Nephron progenitor cell (in vitro differentiated cells): ENCODE results near the gene CRYGS.

Experiments used
- DNase-seq: peaks from one replicate; pipeline ENCODE4 v3.0.0; 2021
- H3K27ac Mint-ChIP-seq: 2 replicates; pipeline ENCODE4 v1.8.0; 2021; ENCODE audit warnings: mild to moderate bottlenecking, moderate library complexity, mixed read lengths
- H3K27me3 Mint-ChIP-seq: 2 replicates; pipeline ENCODE4 v1.8.0; 2021; ENCODE audit warnings: mild to moderate bottlenecking, low read depth, mixed read lengths; ENCODE audit not compliant: poor library complexity
- H3K36me3 Mint-ChIP-seq: 2 replicates; pipeline ENCODE4 v1.8.0; 2021; ENCODE audit warnings: low read depth, mixed read lengths
- H3K4me1 Mint-ChIP-seq: 2 replicates; pipeline ENCODE4 v1.8.0; 2021; ENCODE audit warnings: mixed read lengths
- H3K4me3 Mint-ChIP-seq: 2 replicates; pipeline ENCODE4 v1.8.0; 2021; ENCODE audit warnings: mild to moderate bottlenecking, moderate library complexity, mixed read lengths
- H3K9me3 Mint-ChIP-seq: 2 replicates; pipeline ENCODE4 v1.8.0; 2021; ENCODE audit warnings: mild to moderate bottlenecking, moderate library complexity, mixed read lengths
- TF ChIP-seq, protein P1 (sequence below): fragments of 200-600 bp; sonication (generic); IDR thresholded peaks from 2 replicates; pipeline ENCODE4 v1.5.0; 2021; ENCODE audit warnings: antibody characterized with exemption

Gene CRYGS

DNA sequence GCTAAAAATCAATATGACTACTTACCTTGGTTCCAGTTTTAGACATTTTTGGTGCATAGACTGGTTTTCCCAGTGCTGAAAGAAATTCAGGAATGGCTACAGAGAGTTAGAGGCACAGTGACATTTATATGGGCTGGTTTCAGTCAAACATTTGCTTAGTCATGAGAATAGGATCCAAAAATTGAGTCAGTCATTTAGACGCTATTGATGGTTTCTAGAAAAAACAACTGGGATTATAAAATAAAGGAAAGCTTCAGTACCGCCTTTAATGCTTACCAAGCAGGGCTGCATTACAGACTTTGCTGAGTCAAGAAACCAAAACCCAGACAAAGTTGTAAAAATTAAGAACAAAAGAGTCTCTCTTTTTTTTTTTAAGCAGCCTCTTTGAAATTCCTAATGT lies at the start of gene CRYGS:
Gene CRYGS (minus strand): TSS at position 100 of the 400 bp plus-strand sequence. CDS start 54 bp downstream, at position 46.
- DNase-seq, result no peak
- TF ChIP-seq, protein P1, sequence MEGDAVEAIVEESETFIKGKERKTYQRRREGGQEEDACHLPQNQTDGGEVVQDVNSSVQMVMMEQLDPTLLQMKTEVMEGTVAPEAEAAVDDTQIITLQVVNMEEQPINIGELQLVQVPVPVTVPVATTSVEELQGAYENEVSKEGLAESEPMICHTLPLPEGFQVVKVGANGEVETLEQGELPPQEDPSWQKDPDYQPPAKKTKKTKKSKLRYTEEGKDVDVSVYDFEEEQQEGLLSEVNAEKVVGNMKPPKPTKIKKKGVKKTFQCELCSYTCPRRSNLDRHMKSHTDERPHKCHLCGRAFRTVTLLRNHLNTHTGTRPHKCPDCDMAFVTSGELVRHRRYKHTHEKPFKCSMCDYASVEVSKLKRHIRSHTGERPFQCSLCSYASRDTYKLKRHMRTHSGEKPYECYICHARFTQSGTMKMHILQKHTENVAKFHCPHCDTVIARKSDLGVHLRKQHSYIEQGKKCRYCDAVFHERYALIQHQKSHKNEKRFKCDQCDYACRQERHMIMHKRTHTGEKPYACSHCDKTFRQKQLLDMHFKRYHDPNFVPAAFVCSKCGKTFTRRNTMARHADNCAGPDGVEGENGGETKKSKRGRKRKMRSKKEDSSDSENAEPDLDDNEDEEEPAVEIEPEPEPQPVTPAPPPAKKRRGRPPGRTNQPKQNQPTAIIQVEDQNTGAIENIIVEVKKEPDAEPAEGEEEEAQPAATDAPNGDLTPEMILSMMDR, result no peak
- H3K4me3 Mint-ChIP-seq, result no peak within 1 kb of the TSS
- peaks cover 7% of the 10 kb centered on the region for H3K4me1 Mint-ChIP-seq
- peaks cover 20% of the 10 kb centered on the region for H3K36me3 Mint-ChIP-seq
- no peaks in the 10 kb centered on the region for H3K9me3 Mint-ChIP-seq
- H3K27me3 Mint-ChIP-seq, result no peaks in the 10 kb centered on the region
- H3K27ac Mint-ChIP-seq, result no peak within 1 kb of the TSS

DNA sequence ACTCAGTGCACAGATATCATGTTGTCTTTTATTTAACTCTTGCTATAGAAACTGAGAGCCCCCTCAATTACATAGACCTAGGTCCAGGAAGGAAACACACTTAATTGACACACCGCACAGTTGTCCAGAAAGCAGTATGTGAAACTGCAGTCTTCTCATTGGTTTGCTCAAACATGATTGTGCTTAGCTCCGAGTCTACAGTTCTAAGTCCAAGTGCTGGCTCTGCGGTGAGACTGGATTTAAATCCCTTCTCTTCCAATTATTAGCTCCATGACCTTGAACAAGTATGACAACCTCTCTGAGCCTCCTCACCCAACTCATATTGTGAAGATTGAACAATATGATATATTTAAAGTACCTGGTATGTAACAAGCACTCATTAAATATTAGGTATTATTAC lies 49.7 kb upstream of the CRYGS start:
- no peak overlapping the region for H3K27ac Mint-ChIP-seq
- no peaks in the 10 kb centered on the region for H3K36me3 Mint-ChIP-seq
- peaks cover 8% of the 10 kb centered on the region for H3K27me3 Mint-ChIP-seq
- H3K9me3 Mint-ChIP-seq, result no peaks in the 10 kb centered on the region
- H3K4me3 Mint-ChIP-seq, result no peak overlapping the region
- TF ChIP-seq, protein P1, result no peak
- H3K4me1 Mint-ChIP-seq, result peaks cover 23% of the 10 kb centered on the region
- DNase-seq, result no peak

DNA sequence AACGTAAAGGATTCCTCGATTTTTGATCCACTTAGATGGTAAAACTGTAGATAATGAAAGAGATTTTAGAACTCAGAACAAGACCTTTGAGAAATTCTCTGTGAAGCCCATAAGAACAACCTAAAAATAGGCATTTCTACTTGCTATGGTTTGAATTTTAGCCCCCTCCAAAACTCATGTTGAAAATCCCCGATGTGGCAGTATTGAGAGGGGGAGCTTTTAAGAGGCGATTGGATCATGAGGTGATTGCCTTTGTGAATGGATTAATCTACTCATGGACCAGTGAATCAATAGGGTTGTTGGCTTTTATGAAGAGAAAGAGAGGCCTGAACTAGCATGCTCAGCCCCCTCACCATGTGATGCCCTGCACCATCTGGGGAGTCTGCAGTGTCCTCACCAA lies 48.5 kb upstream of the CRYGS start:
- H3K9me3 Mint-ChIP-seq, result no peaks in the 10 kb centered on the region
- peaks cover 16% of the 10 kb centered on the region for H3K4me1 Mint-ChIP-seq
- no peak for DNase-seq
- no peak overlapping the region for H3K4me3 Mint-ChIP-seq
- peaks cover 6% of the 10 kb centered on the region for H3K27me3 Mint-ChIP-seq
- no peaks in the 10 kb centered on the region for H3K36me3 Mint-ChIP-seq
- H3K27ac Mint-ChIP-seq, result no peak overlapping the region
- TF ChIP-seq, protein P1, result no peak

DNA sequence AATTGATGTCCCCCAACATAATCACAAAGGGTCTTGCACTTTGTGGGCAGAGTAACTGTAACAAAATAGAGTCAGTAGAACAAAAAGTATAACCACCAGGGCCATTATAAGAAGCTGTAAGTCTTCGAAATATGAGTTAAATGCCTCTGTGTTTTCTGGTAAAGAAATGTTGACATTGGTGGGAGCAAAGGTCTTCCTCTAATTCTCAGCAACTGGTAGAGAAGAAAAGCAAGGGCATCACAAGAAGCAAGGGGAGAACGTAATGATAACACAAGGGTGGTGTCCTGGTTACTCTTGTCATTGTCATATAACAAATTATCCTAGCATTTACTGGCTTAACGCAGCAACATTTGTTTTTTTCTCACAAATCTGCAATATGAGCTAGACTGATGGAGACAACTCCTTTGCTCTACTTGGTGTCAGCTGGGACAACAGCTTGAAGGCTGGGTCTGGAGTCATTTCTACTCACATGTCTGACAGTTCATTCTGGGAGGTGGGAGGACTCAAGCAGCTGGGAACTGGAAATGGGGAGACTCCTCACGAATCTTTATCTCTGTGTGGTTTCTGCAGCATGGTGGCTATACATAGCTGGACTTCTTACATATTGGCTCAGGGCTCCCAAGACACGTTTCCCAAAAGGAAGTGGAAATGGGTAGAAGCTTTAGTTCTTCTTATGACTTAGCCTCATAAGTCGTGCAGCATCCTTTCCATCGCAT lies 46.6 kb upstream of the CRYGS start:
- TF ChIP-seq, protein P1, result no peak
- H3K4me3 Mint-ChIP-seq, result no peak overlapping the region
- no peak for DNase-seq
- H3K36me3 Mint-ChIP-seq, result peaks cover 5% of the 10 kb centered on the region
- no peak overlapping the region for H3K27ac Mint-ChIP-seq
- peaks cover 10% of the 10 kb centered on the region for H3K4me1 Mint-ChIP-seq
- H3K27me3 Mint-ChIP-seq, result no peaks in the 10 kb centered on the region
- H3K9me3 Mint-ChIP-seq, result no peaks in the 10 kb centered on the region

DNA sequence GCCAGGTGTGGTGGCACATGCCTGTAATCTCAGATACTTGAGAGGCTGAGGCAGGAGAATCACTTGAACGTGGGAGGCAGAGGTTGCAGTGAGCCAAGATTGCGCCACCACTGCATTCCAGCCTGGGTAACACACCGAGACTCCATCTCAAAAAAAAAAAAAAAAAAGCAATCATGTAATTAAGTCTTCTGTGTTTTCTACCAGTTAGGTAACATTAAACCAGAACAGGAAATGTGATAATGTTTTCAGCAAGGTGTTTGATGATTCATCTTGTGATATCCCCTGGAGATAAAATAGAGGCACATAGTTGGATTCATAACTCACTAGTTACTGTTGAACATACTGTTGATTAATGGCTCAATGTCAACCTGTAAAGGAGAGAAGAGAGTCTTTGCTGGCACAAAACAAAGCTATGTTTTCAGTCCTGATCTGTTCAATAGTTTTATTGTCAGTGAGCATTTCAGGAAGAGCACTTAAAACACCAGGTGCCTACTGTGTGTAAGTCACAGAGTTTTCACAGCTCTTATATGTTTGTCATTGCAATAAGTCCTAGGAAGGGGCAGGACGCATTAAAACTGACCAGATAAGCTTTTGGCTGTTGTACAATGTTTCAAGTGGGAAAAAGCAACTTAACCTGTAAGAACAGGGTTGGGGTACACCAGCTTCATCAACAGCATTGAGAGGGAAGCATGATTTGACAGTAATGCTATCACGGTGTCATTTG lies 45.8 kb upstream of the CRYGS start:
- Mint-ChIP-seq H3K9me3 (no peaks in the 10 kb centered on the region), H3K27me3 (no peaks in the 10 kb centered on the region), H3K4me3 (no peak overlapping the region), H3K27ac (no peak overlapping the region), H3K4me1 (peaks cover 10% of the 10 kb centered on the region), H3K36me3 (peaks cover 10% of the 10 kb centered on the region)
- TF ChIP-seq, protein P1, result no peak
- no peak for DNase-seq
